C4-2B (cell line): Measurements from ENCODE around the gene CCDC40.

ENCODE experiments used
- ZFX ChIP-seq: fragments of 450-650 bp; IDR thresholded peaks from 2 replicates; pipeline ENCODE4 v1.6.1; 2017
- TF ChIP-seq, protein P1 (sequence below): fragments of 450-650 bp; conservative IDR thresholded peaks from 2 replicates; pipeline ENCODE4 v1.5.1; 2017; ENCODE audit warnings: mild to moderate bottlenecking

DNA sequence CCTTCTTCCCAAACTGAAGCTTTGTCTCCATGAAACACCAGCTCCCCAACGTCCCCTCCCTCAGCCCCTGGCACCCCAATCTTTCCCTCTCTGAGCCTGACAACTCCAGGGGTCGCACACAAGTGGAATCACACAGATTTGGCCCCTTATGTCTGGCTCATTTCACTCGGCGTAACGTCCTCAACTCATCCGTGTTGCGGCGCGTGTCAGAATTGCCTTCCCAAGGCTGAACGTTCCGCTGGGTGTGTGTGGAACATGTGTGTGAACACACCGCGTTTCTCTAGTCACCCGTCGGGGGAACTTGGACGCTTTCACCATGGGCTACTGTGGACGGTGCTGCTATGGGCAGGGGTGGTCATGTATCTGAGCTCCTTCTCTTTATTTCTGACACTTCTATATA lies 45.7 kb upstream of the CCDC40 start:
- TF ChIP-seq, protein P1, sequence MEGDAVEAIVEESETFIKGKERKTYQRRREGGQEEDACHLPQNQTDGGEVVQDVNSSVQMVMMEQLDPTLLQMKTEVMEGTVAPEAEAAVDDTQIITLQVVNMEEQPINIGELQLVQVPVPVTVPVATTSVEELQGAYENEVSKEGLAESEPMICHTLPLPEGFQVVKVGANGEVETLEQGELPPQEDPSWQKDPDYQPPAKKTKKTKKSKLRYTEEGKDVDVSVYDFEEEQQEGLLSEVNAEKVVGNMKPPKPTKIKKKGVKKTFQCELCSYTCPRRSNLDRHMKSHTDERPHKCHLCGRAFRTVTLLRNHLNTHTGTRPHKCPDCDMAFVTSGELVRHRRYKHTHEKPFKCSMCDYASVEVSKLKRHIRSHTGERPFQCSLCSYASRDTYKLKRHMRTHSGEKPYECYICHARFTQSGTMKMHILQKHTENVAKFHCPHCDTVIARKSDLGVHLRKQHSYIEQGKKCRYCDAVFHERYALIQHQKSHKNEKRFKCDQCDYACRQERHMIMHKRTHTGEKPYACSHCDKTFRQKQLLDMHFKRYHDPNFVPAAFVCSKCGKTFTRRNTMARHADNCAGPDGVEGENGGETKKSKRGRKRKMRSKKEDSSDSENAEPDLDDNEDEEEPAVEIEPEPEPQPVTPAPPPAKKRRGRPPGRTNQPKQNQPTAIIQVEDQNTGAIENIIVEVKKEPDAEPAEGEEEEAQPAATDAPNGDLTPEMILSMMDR = no peak
- TF ChIP-seq ZFX = no peak
